H1 (cell line): ENCODE measurements around the gene MCM5. TPM values are rescaled to one million over a fixed set of nuclear protein-coding genes. Genes with fewer than 3 reads are reported as not detected.

ENCODE experiments used
- CTCF ChIA-PET: fragments of 300-600 bp; sonication (Branson Sonifier 250); formaldehyde crosslinking; loops from one replicate; lab custom pipeline; 2021; ENCODE audit not compliant: partially characterized antibody; lab: Charles Lee
- POLR2A ChIA-PET: fragments of 300-600 bp; sonication (Branson Sonifier 250); formaldehyde crosslinking; loops from one replicate; lab custom pipeline; 2021; ENCODE audit warnings: inconsistent platforms; ENCODE audit not compliant: partially characterized antibody; lab: Charles Lee
- DNase-seq, 2 experiments: peaks; one replicate each; pipeline versions ENCODE4 v3.0.0 to v3.0.0-alpha.2; 2010 to 2022; ENCODE audit warnings: low spot score in 2 of 2, low read depth in 1 of 2, mixed read lengths in 1 of 2
- FAIRE-seq: peaks from 2 replicates; lab custom pipeline; 2011; peaks lifted over from hg19 to GRCh38; lab: Jason Lieb, UNC
- H2AFZ ChIP-seq: 2 replicates; pipeline ENCODE4 v1.8.1; 2012; ENCODE audit warnings: low read length, inconsistent platforms
- H2AK5ac ChIP-seq: 2 replicates; pipeline ENCODE4 v1.6.1; 2013; ENCODE audit warnings: low read depth, low read length
- H2BK120ac ChIP-seq: replicated peaks from 2 replicates; pipeline ENCODE3; 2013; ENCODE audit warnings: low read depth, low read length, inconsistent platforms
- H2BK12ac ChIP-seq: 2 replicates; pipeline ENCODE4 v1.6.1; 2013; ENCODE audit warnings: low read depth, low read length
- H2BK15ac ChIP-seq: 2 replicates; pipeline ENCODE4 v1.6.1; 2013; ENCODE audit warnings: low read length
- H2BK20ac ChIP-seq: 2 replicates; pipeline ENCODE4 v1.6.1; 2013; ENCODE audit warnings: low read length
- H2BK5ac ChIP-seq: 2 replicates; pipeline ENCODE4 v1.6.1; 2013; ENCODE audit warnings: low read depth, low read length
- H3K14ac ChIP-seq: 2 replicates; pipeline ENCODE4 v1.6.1; 2013; ENCODE audit warnings: inconsistent platforms; ENCODE audit not compliant: insufficient read length
- H3K18ac ChIP-seq: 2 replicates; pipeline ENCODE4 v1.6.1; 2013; ENCODE audit warnings: low read length; ENCODE audit errors: extremely low read depth
- H3K23ac ChIP-seq: 2 replicates; pipeline ENCODE4 v1.6.1; 2013; ENCODE audit warnings: inconsistent platforms; ENCODE audit not compliant: insufficient read length
- H3K23me2 ChIP-seq: 2 replicates; pipeline ENCODE4 v1.6.1; 2013; ENCODE audit warnings: low read depth, low read length
- H3K27ac ChIP-seq: 2 replicates; pipeline ENCODE4 v1.6.1; 2011; ENCODE audit warnings: low read depth, low read length, inconsistent platforms
- H3K27me3 ChIP-seq, 4 experiments: replicated peaks in 1 of 4; 1 replicate in 1 of 4; 2 replicates in 3 of 4; pipeline versions ENCODE4 v1.6.1 to v1.8.1; 2011 to 2013; ENCODE audit warnings: low read length in 3 of 4, mild to moderate bottlenecking in 3 of 4, inconsistent platforms in 2 of 4, mixed read lengths in 2 of 4, moderate library complexity in 1 of 4; ENCODE audit not compliant: control insufficient read depth in 3 of 4, insufficient read depth in 3 of 4; ENCODE audit errors: extremely low read depth in 1 of 4
- H3K36me3 ChIP-seq, 4 experiments: 2 replicates each; pipeline versions ENCODE4 v1.6.1 to v1.8.1; 2011 to 2013; ENCODE audit warnings: mild to moderate bottlenecking in 4 of 4, low read length in 3 of 4, moderate library complexity in 2 of 4, control low read depth in 1 of 4, inconsistent platforms in 1 of 4; ENCODE audit not compliant: insufficient read depth in 4 of 4, control insufficient read depth in 2 of 4
- H3K4ac ChIP-seq: replicated peaks from 2 replicates; pipeline ENCODE3; 2013; ENCODE audit warnings: low read length, low read depth, mixed read lengths, inconsistent platforms; ENCODE audit not compliant: insufficient read length
- H3K4me1 ChIP-seq, 4 experiments: replicated peaks in 1 of 4; 1 replicate in 1 of 4; 2 replicates in 3 of 4; pipeline versions ENCODE4 v1.6.1 to v1.8.1; 2011 to 2013; ENCODE audit warnings: low read length in 3 of 4, inconsistent platforms in 2 of 4, mixed read lengths in 1 of 4; ENCODE audit not compliant: insufficient read depth in 4 of 4, control insufficient read depth in 3 of 4
- H3K4me2 ChIP-seq, 2 experiments: 2 replicates each; pipeline versions ENCODE4 v1.6.1 to v1.8.1; 2011 to 2013; ENCODE audit warnings: low read depth in 2 of 2, low read length in 2 of 2, control low read depth in 1 of 2, inconsistent platforms in 1 of 2, mild to moderate bottlenecking in 1 of 2; ENCODE audit not compliant: insufficient read depth in 1 of 2
- H3K4me3 ChIP-seq, 4 experiments: fragments of 200-600, 300-600 bp in 1 of 4; sonication (generic), shearing (Covaris generic), sonication (Bioruptor Twin) in 1 of 4; 2 replicates each; pipeline versions ENCODE4 v1.5.1 to v1.8.1; 2011 to 2016; ENCODE audit warnings: low read length in 4 of 4, low read depth in 3 of 4, control low read depth in 2 of 4, inconsistent platforms in 2 of 4, mild to moderate bottlenecking in 2 of 4, mixed read lengths in 1 of 4, moderate library complexity in 1 of 4; ENCODE audit not compliant: insufficient read depth in 2 of 4; ENCODE audit errors: extremely low read depth in 1 of 4
- H3K56ac ChIP-seq: replicated peaks from 2 replicates; pipeline ENCODE3; 2013; ENCODE audit warnings: low read depth, mild to moderate bottlenecking, mixed read lengths, low read length, inconsistent platforms; ENCODE audit not compliant: insufficient read length
- H3K79me1 ChIP-seq: 2 replicates; pipeline ENCODE4 v1.6.1; 2013; ENCODE audit warnings: low read depth, low read length, control low read depth
- H3K79me2 ChIP-seq, 2 experiments: 2 replicates each; pipeline versions ENCODE4 v1.6.1 to v1.8.1; 2012 to 2013; ENCODE audit warnings: low read length in 2 of 2, mild to moderate bottlenecking in 2 of 2, inconsistent platforms in 1 of 2; ENCODE audit not compliant: insufficient read depth in 2 of 2, control insufficient read depth in 1 of 2
- H3K9ac ChIP-seq, 4 experiments: replicated peaks in 1 of 4; 1 replicate in 1 of 4; 2 replicates in 3 of 4; pipeline versions ENCODE4 v1.6.1 to v1.8.1; 2011 to 2013; ENCODE audit warnings: low read depth in 3 of 4, low read length in 3 of 4, control low read depth in 2 of 4, mild to moderate bottlenecking in 2 of 4, moderate library complexity in 2 of 4, inconsistent platforms in 1 of 4; ENCODE audit errors: extremely low read depth in 1 of 4
- H3K9me3 ChIP-seq, 2 experiments: 2 replicates each; pipeline versions ENCODE4 v1.6.1 to v1.8.1; 2012 to 2013; ENCODE audit warnings: mild to moderate bottlenecking in 2 of 2, moderate library complexity in 2 of 2, control low read depth in 1 of 2, inconsistent platforms in 1 of 2, low read depth in 1 of 2, low read length in 1 of 2, mixed read lengths in 1 of 2; ENCODE audit not compliant: insufficient read depth in 2 of 2
- H4K20me1 ChIP-seq, 2 experiments: replicated peaks in 1 of 2; 2 replicates each; pipeline versions ENCODE3 to v1.8.1; 2011 to 2013; ENCODE audit warnings: inconsistent platforms in 2 of 2, low read length in 2 of 2, mild to moderate bottlenecking in 1 of 2; ENCODE audit not compliant: insufficient read depth in 2 of 2, control insufficient read depth in 1 of 2
- H4K5ac ChIP-seq: 2 replicates; pipeline ENCODE4 v1.6.1; 2013; ENCODE audit warnings: low read length, low read depth, mixed read lengths, inconsistent platforms; ENCODE audit not compliant: insufficient read length
- H4K8ac ChIP-seq: 2 replicates; pipeline ENCODE4 v1.8.0; 2013; ENCODE audit warnings: mild to moderate bottlenecking, moderate library complexity, low read length, inconsistent platforms; ENCODE audit not compliant: insufficient read depth; ENCODE audit errors: extremely low read depth
- H4K91ac ChIP-seq: replicated peaks from 2 replicates; pipeline ENCODE3; 2013; ENCODE audit warnings: low read length, mixed read lengths, inconsistent platforms; ENCODE audit not compliant: insufficient read length
- KDM1A ChIP-seq: fragments of 200-600, 300-600 bp; sonication (generic); IDR thresholded peaks from 2 replicates; pipeline ENCODE4 v1.7.1; 2016; ENCODE audit warnings: mild to moderate bottlenecking, low read length, borderline replicate concordance
- SIRT6 ChIP-seq: IDR thresholded peaks from one replicate; pipeline ENCODE4 v1.7.1; 2012; ENCODE audit warnings: low read length, inconsistent platforms
- WGBS, 2 experiments: shearing (Covaris generic) in 1 of 2; methylation state at CpG; one replicate each; pipeline versions ENCODE4 v1.1.6 to v1.1.7; 2013 to 2015; ENCODE audit warnings: low lambda C conversion rate in 2 of 2, mixed read lengths in 2 of 2, inconsistent platforms in 1 of 2, low coverage in 1 of 2, missing lambda C conversion rate in 1 of 2; ENCODE audit not compliant: insufficient replicate concordance in 2 of 2, insufficient coverage in 1 of 2, insufficient read length in 1 of 2; ENCODE audit errors: extremely low coverage in 1 of 2, missing lambda C conversion rate in 1 of 2; 5-methylcytosine and 5-hydroxymethylcytosine counted together
- polyA plus RNA-seq, 7 experiments: library from polyadenylated mRNA; depleted of rRNA in 3 of 7; stranded (reverse) in 5 of 7; unstranded in 2 of 7; fragments of >200 nt in 5 of 7; fragments of 200-250 nt in 2 of 7; gene quantifications; 1 replicate in 5 of 7; 2 replicates in 1 of 7; 4 replicates in 1 of 7; pipeline versions ENCODE4 v1.2.1 to v1.2.3, GENCODE V29; 2011 to 2013; ENCODE audit warnings: missing spikeins in 2 of 7, mixed read lengths in 2 of 7
- total RNA-seq: library from RNA; stranded (reverse); fragmentation: NEBNext Ultra II Directional; extraction: Animal tissue kit (Norgen Biotek cat#: 25700); gene quantifications from 2 replicates; pipeline ENCODE4 v1.2.1, GENCODE V29; 2021

MCM5 gene
- total and polyA plus RNA-seq, 2 of the 8 experiments (the other 6 are each of a cell fraction or from before 2014, with no cell fraction given): 210 to 305 TPM

DNA sequence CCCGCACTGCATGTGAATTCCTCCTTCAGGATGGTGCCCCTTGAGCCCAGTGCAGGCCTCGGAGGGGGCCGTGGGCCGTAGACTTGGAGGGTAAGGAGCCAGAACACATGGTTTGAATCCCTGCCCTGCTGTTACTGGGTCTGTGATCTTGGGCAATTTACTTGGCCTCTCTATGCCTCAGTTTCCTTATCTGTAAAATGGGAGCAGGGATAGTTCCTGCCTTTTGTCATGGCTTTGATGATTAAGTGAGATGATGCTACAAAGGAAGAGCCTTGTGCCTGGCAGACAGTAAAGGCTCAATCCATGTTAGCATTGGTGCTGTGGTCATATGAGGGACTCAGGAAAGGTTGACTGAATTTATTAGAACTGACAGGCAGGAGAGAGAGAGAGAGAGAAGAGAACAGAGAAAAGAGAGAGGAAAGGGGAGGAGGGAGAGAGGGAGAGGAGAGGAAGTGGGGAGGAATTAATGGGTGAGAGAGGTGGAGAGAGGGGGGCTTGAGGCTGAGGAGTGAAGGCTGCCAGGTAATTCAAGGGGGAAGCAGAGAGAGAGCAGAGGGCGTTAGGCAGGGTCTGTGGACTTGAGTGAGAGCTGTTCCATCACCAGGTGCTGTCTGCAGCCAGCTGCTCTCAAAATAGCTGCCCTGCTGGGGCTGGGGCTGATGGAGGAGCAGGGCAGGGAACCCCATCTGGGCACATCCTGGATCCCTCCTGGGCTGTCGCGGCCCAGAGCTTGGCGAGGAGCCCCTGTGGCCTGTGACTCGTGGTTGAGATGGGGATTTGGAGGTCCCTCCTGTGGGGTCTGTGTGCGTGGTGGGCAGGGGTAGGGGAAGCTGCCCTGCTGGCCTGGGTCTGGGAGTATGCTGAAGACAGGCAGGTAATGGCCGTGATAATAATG is 44.1 kb downstream of the MCM5 start:
- Histone ChIP-seq H3K14ac (no peak overlapping the region), H2BK12ac (0 out of 2 replicates have a peak overlapping the region, but pooled peaks have one; percentile 10), H2BK5ac (no peak overlapping the region), H2AFZ (no peak overlapping the region), H3K56ac (no peak overlapping the region), H3K4me1 (peaks cover 0 to 7% (median under 1%) of the 10 kb centered on the region in 4 experiments; a peak in 5 of 7 replicates), H3K36me3 (0 out of 8 replicates have a peak, but pooled peaks cover 0 to 3% (median 0%) of the 10 kb centered on the region in 4 experiments), H2BK120ac (no peak overlapping the region), H4K5ac (no peak overlapping the region), H3K9ac (no peak overlapping the region), H3K4me3 (no peak overlapping the region), H3K4me2 (no peak overlapping the region), H3K79me2 (no peaks in the 10 kb centered on the region), H3K23ac (no peak overlapping the region), H4K8ac (no peak overlapping the region), H3K27me3 (no peaks in the 10 kb centered on the region), H3K23me2 (peaks cover 2% of the 10 kb centered on the region; the same call in 1 of the 2 replicates), H2BK20ac (no peak overlapping the region), H3K4ac (no peak overlapping the region), H4K20me1 (peaks cover 0 to 5% of the 10 kb centered on the region in 2 experiments), H3K18ac (no peak overlapping the region), H3K27ac (no peak overlapping the region), H3K9me3 (no peaks in the 10 kb centered on the region), H2BK15ac (no peak overlapping the region), H2AK5ac (no peak overlapping the region), H4K91ac (no peak overlapping the region), H3K79me1 (no peaks in the 10 kb centered on the region; the same call in 1 of the 2 replicates)
- ChIA-PET POLR2A (interaction anchor here (1.0 to 1.3 kb wide), 4 partner anchors 9 to 65 kb away, joined by 3 to 4 read pairs (median 4); no protein-coding TSS in a partner anchor), CTCF (interaction anchor here (0.7 to 2.3 kb wide), 3 partner anchors 10 to 23 kb away, joined by 3 to 7 read pairs (median 3); no protein-coding TSS in a partner anchor)
- DNase-seq: no peak
- WGBS, 2 experiments: 75% methylated on average over 11 of the region's 11 CpGs; no CpG with 5 or more reads in 1 of the 2 experiments
- TF ChIP-seq SIRT6: no peak
- TF ChIP-seq KDM1A: 0 out of 2 replicates have a peak, but pooled peaks have one; percentile 43
- no peak for FAIRE-seq
